Stimulated activated CD4-positive, alpha-beta T cell treated with anti-CD3 and anti-CD28 coated beads, Interleukin-2, amount 100 ng/mL, for 4 hours (primary cell): ENCODE data around the gene NUDT13.

Source experiments
- DNase-seq: peaks from one replicate; pipeline ENCODE4 v3.0.0-alpha.2; 2020; ENCODE audit warnings: low read depth

The NUDT13 gene

GRCh38 chr10:73163096-73163495 is 52.8 kb downstream of the NUDT13 start:
- no peak for DNase-seq

GRCh38 chr10:73166972-73167371 is 56.7 kb downstream of the NUDT13 start:
- DNase-seq = no peak

GRCh38 chr10:73167458-73167782 is 57.2 kb downstream of the NUDT13 start:
- DNase-seq = peak; percentile 25

GRCh38 chr10:73167783-73168464 is 57.7 kb downstream of the NUDT13 start, which contains the start of the genes ECD and FAM149B1:
ECD (minus strand) TSS chr10:73168008; CDS start chr10:73163937, 4,071 bp downstream.
FAM149B1 (plus strand) TSS chr10:73168119; CDS start chr10:73168340, 221 bp downstream.
- peak; percentile 89 for DNase-seq

- DNase-seq = no peak
Observed at GRCh38 chr10:73168465-73168803, 58.2 kb downstream of the NUDT13 start.

GRCh38 chr10:73169320-73169719 is 59.1 kb downstream of the NUDT13 start:
- DNase-seq = no peak

- no peak for DNase-seq
Observed at GRCh38 chr10:73172867-73173266, 62.6 kb downstream of the NUDT13 start.

GRCh38 chr10:73174148-73174925 is 64.1 kb downstream of the NUDT13 start:
- DNase-seq = no peak
